Ectodermal cell (in vitro differentiated cells): Measurements from ENCODE around the gene AGAP5.

Experiments used
- H3K27ac ChIP-seq: 2 replicates; pipeline ENCODE4 v1.7.0; 2013; ENCODE audit warnings: mild to moderate bottlenecking, low read depth, low read length; ENCODE audit not compliant: insufficient read depth, poor library complexity, severe bottlenecking
- H3K27me3 ChIP-seq: 2 replicates; pipeline ENCODE4 v1.7.0; 2013; ENCODE audit warnings: mild to moderate bottlenecking, low read length; ENCODE audit not compliant: insufficient read depth, control insufficient read depth, poor library complexity, severe bottlenecking
- H3K36me3 ChIP-seq: one replicate; pipeline ENCODE4 v1.7.0; 2013; ENCODE audit warnings: low read length; ENCODE audit not compliant: control insufficient read depth, insufficient read depth
- H3K4me1 ChIP-seq: one replicate; pipeline ENCODE4 v1.7.0; 2013; ENCODE audit warnings: low read length; ENCODE audit not compliant: control insufficient read depth, insufficient read depth
- H3K4me3 ChIP-seq: 2 replicates; pipeline ENCODE4 v1.7.0; 2013; ENCODE audit warnings: low read depth, low read length, control low read depth; ENCODE audit not compliant: insufficient read depth
- H3K9me3 ChIP-seq: 2 replicates; pipeline ENCODE4 v1.7.0; 2013; ENCODE audit warnings: mild to moderate bottlenecking, low read length, moderate library complexity; ENCODE audit not compliant: control insufficient read depth
- WGBS, 2 experiments: methylation state at CpG; one replicate each; pipeline ENCODE4 v1.1.7; 2013; ENCODE audit warnings: missing lambda C conversion rate in 2 of 2; 5-methylcytosine and 5-hydroxymethylcytosine counted together

AGAP5 gene

DNA sequence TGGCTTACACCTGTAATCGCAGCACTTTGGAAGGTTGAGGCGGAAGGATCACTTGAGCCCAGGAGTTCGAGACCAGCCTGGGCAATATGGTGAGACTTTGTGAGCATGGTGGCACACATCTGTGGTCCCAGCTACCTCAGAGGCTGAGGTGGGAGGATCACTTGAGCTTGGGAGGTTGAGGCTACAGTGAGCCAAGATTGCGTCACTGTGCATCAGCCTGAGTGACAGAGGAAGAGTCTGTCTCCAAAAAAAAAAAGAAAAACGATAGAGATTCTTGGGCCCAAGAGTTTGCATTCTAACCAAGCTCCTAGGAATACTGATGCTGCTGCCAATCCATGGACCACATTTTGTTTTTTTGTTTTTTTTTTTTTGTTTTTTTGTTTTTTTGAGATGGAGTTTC, 68.7 kb downstream of the AGAP5 start:
- WGBS, 2 experiments, result 92 to 95% methylated on average over 5 of the region's 5 CpGs
- Histone ChIP-seq H3K9me3 (no peaks in the 10 kb centered on the region), H3K4me3 (no peak overlapping the region), H3K27me3 (no peaks in the 10 kb centered on the region), H3K27ac (no peak overlapping the region), H3K36me3 (no peaks in the 10 kb centered on the region), H3K4me1 (no peaks in the 10 kb centered on the region)

DNA sequence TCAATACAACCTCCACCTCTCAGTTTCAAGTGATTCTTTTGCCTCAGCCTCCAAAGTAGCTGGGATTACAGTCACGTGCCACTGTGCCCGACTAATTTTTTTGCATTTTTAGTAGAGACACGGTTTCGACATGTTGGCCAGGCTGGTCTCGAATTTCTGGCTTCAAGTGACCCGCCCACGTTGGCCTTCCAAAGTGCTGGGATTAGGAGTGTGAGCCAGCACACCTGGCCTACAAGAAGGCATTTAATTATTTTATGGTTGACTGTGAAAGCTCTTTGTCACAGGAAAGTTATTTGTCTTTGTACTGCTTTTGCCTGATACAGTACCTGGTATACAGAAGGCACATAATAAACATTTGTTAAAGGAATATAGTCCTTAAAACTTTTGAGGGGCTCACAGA, 69.5 kb downstream of the AGAP5 start:
- Histone ChIP-seq H3K36me3 (no peaks in the 10 kb centered on the region), H3K27me3 (no peaks in the 10 kb centered on the region), H3K9me3 (no peaks in the 10 kb centered on the region), H3K4me1 (no peaks in the 10 kb centered on the region), H3K27ac (no peak overlapping the region), H3K4me3 (no peak overlapping the region)
- WGBS, 2 experiments, result 83 to 85% methylated on average over 7 of the region's 7 CpGs

DNA sequence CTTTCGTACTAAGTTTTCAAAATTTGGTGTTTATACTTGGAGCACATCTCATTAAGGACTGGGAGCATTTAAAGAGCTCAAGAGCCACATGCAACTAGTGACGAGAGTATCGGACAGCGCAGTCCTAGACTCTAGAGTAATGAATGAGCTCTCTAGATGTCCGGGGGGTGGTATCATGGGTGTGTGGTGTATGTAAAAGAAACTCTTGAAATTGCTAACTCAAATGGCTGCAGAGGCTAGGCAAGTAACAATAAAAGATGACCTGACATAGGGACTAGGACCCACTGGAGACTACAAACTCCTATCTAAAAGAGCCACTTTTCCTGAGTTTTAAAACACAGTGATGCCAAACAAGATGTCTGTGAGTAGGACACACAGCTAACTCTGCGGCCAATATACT, 70.6 kb downstream of the AGAP5 start:
- Histone ChIP-seq H3K27ac (no peak overlapping the region), H3K9me3 (no peaks in the 10 kb centered on the region), H3K4me3 (no peak overlapping the region), H3K27me3 (no peaks in the 10 kb centered on the region), H3K36me3 (no peaks in the 10 kb centered on the region), H3K4me1 (no peaks in the 10 kb centered on the region)
- WGBS, 2 experiments, result 96 to 99% methylated on average over 6 of the region's 6 CpGs

DNA sequence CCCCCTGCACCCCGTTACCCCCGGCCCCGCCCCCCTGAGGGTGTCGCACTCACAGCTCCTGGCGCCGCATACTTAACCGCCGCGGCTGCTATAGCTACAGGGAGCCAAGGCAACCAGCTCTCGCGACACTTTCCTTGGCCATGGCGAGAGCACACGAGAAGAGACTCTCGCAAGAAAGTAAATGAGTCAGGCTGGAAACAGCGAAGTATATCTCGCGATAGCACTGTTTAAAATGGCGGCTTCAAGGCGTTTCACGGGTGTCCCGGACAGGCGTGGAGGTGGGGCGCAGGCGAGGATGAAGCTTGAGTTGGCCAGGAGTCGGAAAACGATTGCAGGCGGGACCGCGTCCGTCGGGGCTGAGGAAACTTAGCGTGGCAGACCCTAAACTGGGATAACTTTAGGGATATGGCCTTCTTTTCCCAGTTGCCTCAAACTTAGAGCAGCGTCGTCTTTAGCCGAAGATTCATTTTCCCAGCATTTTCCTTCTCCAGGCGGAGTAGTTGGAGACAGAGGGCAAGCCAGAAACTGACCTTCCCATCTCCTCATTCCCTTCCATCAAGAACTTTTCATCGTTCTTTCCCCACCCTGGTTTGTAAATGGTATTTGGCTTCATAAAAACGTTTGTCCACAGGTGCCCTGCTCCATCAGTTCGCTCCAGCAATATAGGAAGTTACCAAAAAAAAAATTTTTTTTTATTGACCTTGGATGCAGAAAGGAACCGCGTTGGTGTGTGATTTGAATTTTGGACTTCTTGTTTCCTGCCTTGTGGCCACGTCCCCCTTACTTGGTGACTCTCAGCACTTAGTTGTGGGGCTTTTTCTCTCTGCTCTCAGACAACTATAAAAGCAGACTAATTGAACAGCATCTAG, 71.8 kb downstream of the AGAP5 start:
- WGBS, 2 experiments, result 6% methylated on average over 42 of the region's 42 CpGs
- peak overlapping the region; percentile 60 for H3K4me3 ChIP-seq
- no peaks in the 10 kb centered on the region for H3K27me3 ChIP-seq
- H3K9me3 ChIP-seq, result no peaks in the 10 kb centered on the region
- H3K36me3 ChIP-seq, result no peaks in the 10 kb centered on the region
- H3K4me1 ChIP-seq, result no peaks in the 10 kb centered on the region
- H3K27ac ChIP-seq, result peak overlapping the region; percentile 93

DNA sequence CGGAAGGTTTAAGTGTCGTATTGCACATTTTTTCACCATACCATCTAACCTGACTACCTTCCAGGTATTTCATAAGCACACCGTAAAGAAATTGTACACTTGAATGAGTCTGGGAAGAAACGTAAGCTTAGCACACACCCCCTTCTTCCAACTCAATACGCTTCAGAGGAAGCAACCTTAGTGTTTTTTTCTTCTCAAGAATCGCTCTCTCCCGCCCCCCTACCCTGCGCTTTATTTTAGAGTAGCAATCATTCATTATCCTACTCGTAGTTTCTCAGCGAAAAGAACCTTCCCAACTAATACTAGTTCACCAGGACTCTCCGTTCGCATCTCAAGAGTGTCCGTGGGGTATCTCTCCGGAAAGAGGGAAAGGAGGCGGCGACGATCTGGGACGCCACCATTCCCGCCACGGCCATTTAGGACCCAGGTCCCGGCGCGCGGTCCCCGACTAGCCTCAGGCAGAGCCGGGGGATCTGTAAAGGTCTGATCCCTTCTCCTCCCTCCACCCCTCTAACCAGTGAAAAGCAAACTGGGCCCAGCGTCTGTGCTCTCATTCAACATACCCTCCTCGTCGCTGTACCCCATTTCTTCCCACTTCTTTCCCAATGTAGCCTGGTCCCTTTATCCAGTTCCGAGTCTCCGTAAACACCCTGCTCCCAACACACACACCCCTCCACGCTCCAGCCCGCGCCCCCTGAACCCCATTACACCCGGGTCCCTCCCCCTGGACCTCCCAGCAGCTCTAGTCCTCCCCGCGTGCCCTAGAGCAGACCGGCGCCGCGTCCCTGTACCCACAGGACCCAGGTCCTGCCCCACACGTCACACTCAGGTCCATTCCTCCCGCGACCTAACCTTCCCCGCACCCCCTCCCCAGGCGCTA, 72.7 kb downstream of the AGAP5 start:
- H3K27me3 ChIP-seq, result no peaks in the 10 kb centered on the region
- H3K4me1 ChIP-seq, result no peaks in the 10 kb centered on the region
- WGBS, 2 experiments, result 1% methylated on average over 46 of the region's 46 CpGs
- H3K9me3 ChIP-seq, result no peaks in the 10 kb centered on the region
- H3K27ac ChIP-seq, result peak overlapping the region; percentile 93
- peak overlapping the region; percentile 60 for H3K4me3 ChIP-seq
- no peaks in the 10 kb centered on the region for H3K36me3 ChIP-seq
